HCT116 (cell line): ENCODE measurements around the gene TUBGCP5. TPM values are rescaled to one million over a fixed set of nuclear protein-coding genes. Genes with fewer than 3 reads are reported as not detected.

Experiments used
- ATAC-seq: fragments of 200-7000 bp; cut with Tn5 transposase; 2 replicates; pipeline ENCODE4 v1.9.1; 2020; ENCODE audit warnings: mild to moderate bottlenecking, moderate library complexity
- BruUV-seq: library from RNA; stranded (reverse); fragments of 400-500 nt; replicated peaks from 2 replicates; lab custom pipeline; 2021; lab: Mats Ljungman, UMichigan
- CTCF ChIA-PET: fragments of 300-600 bp; sonication (Branson Sonifier 250); formaldehyde crosslinking; loops from one replicate; lab custom pipeline; 2021; ENCODE audit warnings: antibody characterized with exemption; lab: Charles Lee
- POLR2A ChIA-PET: fragments of 300-600, 350-600 bp; sonication (Branson Sonifier 250); formaldehyde crosslinking; loops from one replicate; lab custom pipeline; 2021; ENCODE audit warnings: antibody characterized with exemption; lab: Charles Lee
- RAD21 ChIA-PET, 2 experiments: fragments of 300-600 bp; sonication (Branson Sonifier 250); formaldehyde crosslinking; loops; one replicate each; lab custom pipeline; 2023; ENCODE audit warnings: low total read pairs in 2 of 2; ENCODE audit not compliant: uncharacterized antibody in 2 of 2, unreplicated experiment in 2 of 2, low non-redundant PET in 1 of 2; lab: Charles Lee
- DNase-seq: peaks from one replicate; pipeline ENCODE4 v3.0.0-alpha.2; 2010; ENCODE audit warnings: low read depth, low spot score
- H2AFZ ChIP-seq: fragments of 200-600 bp; shearing (Covaris generic), sonication (generic); 2 replicates; pipeline ENCODE4 v1.6.1; 2017; ENCODE audit warnings: low read depth, mixed run types, mixed read lengths, antibody characterized with exemption, low read length; ENCODE audit not compliant: poor library complexity, severe bottlenecking
- H3K27ac ChIP-seq: 2 replicates; pipeline ENCODE4 v1.5.1; 2012; ENCODE audit warnings: low read depth, low read length
- H3K27me3 ChIP-seq: fragments of 200-600 bp; sonication (generic); 2 replicates; pipeline ENCODE4 v1.6.1; 2016; ENCODE audit warnings: mixed run types, low read length, mixed read lengths; ENCODE audit not compliant: insufficient read depth
- H3K36me3 ChIP-seq, 2 experiments: fragments of 200-500 bp in 1 of 2; fragments of 200-600 bp in 1 of 2; sonication (Bioruptor generic) in 1 of 2; sonication (generic) in 1 of 2; 2 replicates each; pipeline versions ENCODE4 v1.5.1 to v1.6.1; 2014 to 2016; ENCODE audit warnings: low read length in 2 of 2, inconsistent platforms in 1 of 2, mixed read lengths in 1 of 2, mixed run types in 1 of 2; ENCODE audit not compliant: insufficient read depth in 2 of 2, control insufficient read depth in 1 of 2
- H3K4me1 ChIP-seq, 2 experiments: fragments of 200-600 bp in 1 of 2; sonication (generic) in 1 of 2; 2 replicates each; pipeline versions ENCODE4 v1.5.1 to v1.6.1; 2012 to 2017; ENCODE audit warnings: low read length in 2 of 2, inconsistent platforms in 1 of 2, mild to moderate bottlenecking in 1 of 2, mixed read lengths in 1 of 2, mixed run types in 1 of 2, moderate library complexity in 1 of 2; ENCODE audit not compliant: insufficient read depth in 2 of 2, control insufficient read depth in 1 of 2
- H3K4me2 ChIP-seq: fragments of 200-600 bp; sonication (generic); 2 replicates; pipeline ENCODE4 v1.6.1; 2017; ENCODE audit warnings: mixed run types, low read length, mixed read lengths
- H3K4me3 ChIP-seq, 2 experiments: fragments of 200-600 bp in 1 of 2; sonication (generic) in 1 of 2; replicated peaks in 1 of 2; 2 replicates each; pipeline ENCODE4 v1.5.1; 2011 to 2016; ENCODE audit warnings: low read length in 2 of 2, control low read depth in 1 of 2, low read depth in 1 of 2, mild to moderate bottlenecking in 1 of 2, mixed read lengths in 1 of 2, mixed run types in 1 of 2
- H3K79me2 ChIP-seq: fragments of 200-600 bp; sonication (generic); 2 replicates; pipeline ENCODE4 v1.6.1; 2017; ENCODE audit warnings: mild to moderate bottlenecking, mixed run types, low read length, moderate library complexity, mixed read lengths; ENCODE audit not compliant: insufficient read depth
- H3K9ac ChIP-seq: fragments of 200-600 bp; sonication (generic); 2 replicates; pipeline ENCODE4 v1.6.1; 2016; ENCODE audit warnings: low read length, mixed read lengths
- H3K9me2 ChIP-seq: fragments of 200-600 bp; sonication (generic), shearing (Covaris generic); 2 replicates; pipeline ENCODE4 v1.6.1; 2017; ENCODE audit warnings: mixed run types, mild to moderate bottlenecking, moderate library complexity; ENCODE audit not compliant: insufficient read depth
- H3K9me3 ChIP-seq, 2 experiments: fragments of 200-500 bp in 1 of 2; fragments of 200-600 bp in 1 of 2; sonication (Bioruptor generic) in 1 of 2; sonication (generic) in 1 of 2; 2 replicates each; pipeline ENCODE4 v1.6.1; 2014 to 2017; ENCODE audit warnings: low read length in 2 of 2, mixed read lengths in 2 of 2, inconsistent platforms in 1 of 2, low read depth in 1 of 2, mild to moderate bottlenecking in 1 of 2, mixed run types in 1 of 2, moderate library complexity in 1 of 2; ENCODE audit not compliant: control insufficient read depth in 1 of 2, insufficient read depth in 1 of 2
- H4K20me1 ChIP-seq: fragments of 200-600 bp; sonication (generic), shearing (Covaris generic); 2 replicates; pipeline ENCODE4 v1.6.1; 2017; ENCODE audit warnings: mixed run types, mild to moderate bottlenecking, moderate library complexity; ENCODE audit not compliant: insufficient read depth
- CBX3 ChIP-seq: IDR thresholded peaks from 2 replicates; pipeline ENCODE4 v1.6.1; 2012; ENCODE audit warnings: low read depth
- EGR1 ChIP-seq: IDR thresholded peaks from 2 replicates; pipeline ENCODE4 v1.6.1; 2012; ENCODE audit warnings: low read depth
- EZH2phosphoT487 ChIP-seq: fragments of 200-600 bp; IDR thresholded peaks from 2 replicates; pipeline ENCODE4 v1.6.1; 2018; ENCODE audit warnings: antibody characterized with exemption, borderline replicate concordance
- FOSL1 ChIP-seq: IDR thresholded peaks from 2 replicates; pipeline ENCODE4 v1.6.1; 2012; ENCODE audit warnings: low read depth
- POLR2AphosphoS5 ChIP-seq: IDR thresholded peaks from 2 replicates; pipeline ENCODE4 v1.6.1; 2011; ENCODE audit warnings: mild to moderate bottlenecking, low read depth, low read length, moderate library complexity
- SRF ChIP-seq: IDR thresholded peaks from 2 replicates; pipeline ENCODE4 v1.6.1; 2012; ENCODE audit warnings: low read depth
- TCF7L2 ChIP-seq: IDR thresholded peaks from 2 replicates; pipeline ENCODE4 v1.7.0; 2011; ENCODE audit warnings: borderline replicate concordance, inconsistent platforms; ENCODE audit not compliant: insufficient read depth, insufficient read length; ENCODE audit errors: extremely low read depth
- intact Hi-C: fragments of 100-400 bp; cut with micrococcal nuclease; formaldehyde crosslinking; loops from 2 replicates; pipeline ENCODE4 v1.10.0; 2022
- total RNA-seq: library from RNA; stranded (reverse); gene quantifications from one replicate; pipeline ENCODE4 v1.2.1, GENCODE V29; 2021; ENCODE audit not compliant: unreplicated experiment
- TF ChIP-seq, protein P1 (sequence below), 3 experiments: fragments of 200-600 bp in 1 of 3; sonication (generic) in 1 of 3; IDR thresholded peaks in 2 of 3; conservative IDR thresholded peaks in 1 of 3; 2 replicates each; pipeline ENCODE4 v1.5.1; 2012 to 2017; ENCODE audit warnings: low read depth in 2 of 3, low read length in 2 of 3, antibody characterized with exemption in 1 of 3, borderline replicate concordance in 1 of 3, control low read depth in 1 of 3, mild to moderate bottlenecking in 1 of 3, mixed read lengths in 1 of 3, mixed run types in 1 of 3, moderate library complexity in 1 of 3; ENCODE audit not compliant: insufficient read depth in 1 of 3

TUBGCP5 gene
- total RNA-seq, 1 experiment from 2014 or later, result 17.9 TPM

DNA sequence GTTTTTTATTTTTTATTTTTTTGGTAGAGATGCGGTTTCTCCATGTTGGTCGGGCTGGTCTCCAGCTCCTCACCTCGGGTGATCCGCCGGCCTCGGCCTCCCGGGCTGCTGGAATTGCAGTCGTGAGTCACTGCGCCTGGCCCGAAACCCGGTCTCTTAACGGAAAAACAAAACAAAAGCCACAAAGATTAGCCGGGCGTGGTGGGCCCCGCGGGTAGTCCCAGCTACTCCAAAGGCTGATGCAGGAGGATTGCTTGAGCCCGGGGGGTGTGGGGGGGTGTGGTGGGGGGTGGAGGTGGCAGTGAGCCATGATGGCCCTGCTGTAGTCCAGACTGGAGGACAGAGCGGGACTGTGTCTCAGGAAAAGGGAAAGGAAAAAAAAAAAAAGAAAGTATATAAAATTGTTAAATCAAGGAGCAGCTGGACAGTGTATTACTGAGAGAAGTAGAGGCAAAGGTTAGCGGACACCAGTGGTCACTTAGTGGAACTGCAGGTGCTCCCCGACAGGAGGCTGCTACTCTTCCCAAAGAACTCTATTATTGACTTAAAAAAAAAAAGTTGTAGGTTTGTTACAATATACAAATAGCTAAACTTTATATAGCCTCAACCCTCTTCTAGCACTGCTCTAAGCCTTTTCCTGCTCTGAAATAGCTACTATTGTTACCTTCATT lies 30.3 kb upstream of the TUBGCP5 start:
- no peaks in the 10 kb centered on the region for H4K20me1 ChIP-seq
- intact Hi-C loops, result no loop called here
- H3K79me2 ChIP-seq, result no peaks in the 10 kb centered on the region
- BruUV-seq, result no TSS peak
- no peak overlapping the region for H3K27ac ChIP-seq
- ChIA-PET RAD21 (no interaction called here), POLR2A (interaction anchor here (0.9 kb wide), 1 partner anchor 30 kb away, joined by 4 read pairs; the partner anchor contains the start of gene TUBGCP5), CTCF (interaction anchor here (0.7 to 1.5 kb wide), 4 partner anchors 15 to 33 kb away, joined by 4 to 6 read pairs (median 4); partner anchors contain the start of gene TUBGCP5)
- peak overlapping the region in 1 of 2 experiments; percentile 20; a peak in 1 of 4 replicates for H3K4me3 ChIP-seq
- H3K9me2 ChIP-seq, result no peaks in the 10 kb centered on the region
- H3K4me2 ChIP-seq, result peak overlapping the region; percentile 41
- H3K36me3 ChIP-seq, result no peaks in the 10 kb centered on the region
- peak overlapping the region; percentile 45 for H2AFZ ChIP-seq
- peaks cover 22% of the 10 kb centered on the region for H3K27me3 ChIP-seq
- peaks cover 15 to 18% of the 10 kb centered on the region in 2 experiments for H3K4me1 ChIP-seq
- peak; percentile 78 for ATAC-seq
- no peaks in the 10 kb centered on the region for H3K9me3 ChIP-seq
- DNase-seq, result peak; percentile 28
- no peak overlapping the region for H3K9ac ChIP-seq
- TF ChIP-seq, protein P1, sequence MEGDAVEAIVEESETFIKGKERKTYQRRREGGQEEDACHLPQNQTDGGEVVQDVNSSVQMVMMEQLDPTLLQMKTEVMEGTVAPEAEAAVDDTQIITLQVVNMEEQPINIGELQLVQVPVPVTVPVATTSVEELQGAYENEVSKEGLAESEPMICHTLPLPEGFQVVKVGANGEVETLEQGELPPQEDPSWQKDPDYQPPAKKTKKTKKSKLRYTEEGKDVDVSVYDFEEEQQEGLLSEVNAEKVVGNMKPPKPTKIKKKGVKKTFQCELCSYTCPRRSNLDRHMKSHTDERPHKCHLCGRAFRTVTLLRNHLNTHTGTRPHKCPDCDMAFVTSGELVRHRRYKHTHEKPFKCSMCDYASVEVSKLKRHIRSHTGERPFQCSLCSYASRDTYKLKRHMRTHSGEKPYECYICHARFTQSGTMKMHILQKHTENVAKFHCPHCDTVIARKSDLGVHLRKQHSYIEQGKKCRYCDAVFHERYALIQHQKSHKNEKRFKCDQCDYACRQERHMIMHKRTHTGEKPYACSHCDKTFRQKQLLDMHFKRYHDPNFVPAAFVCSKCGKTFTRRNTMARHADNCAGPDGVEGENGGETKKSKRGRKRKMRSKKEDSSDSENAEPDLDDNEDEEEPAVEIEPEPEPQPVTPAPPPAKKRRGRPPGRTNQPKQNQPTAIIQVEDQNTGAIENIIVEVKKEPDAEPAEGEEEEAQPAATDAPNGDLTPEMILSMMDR (IDR thresholded peaks at IDR 0.05 in 2 of 3, conservative IDR thresholded peaks at IDR 0.05 in 1 of 3; ENCODE audit: borderline replicate concordance in 1 of 3, insufficient read depth in 1 of 3, low read depth in 2 of 3, low read length in 2 of 3), result peak in 2 of 3 experiments; percentile 49 to 59; a peak in 4 of 6 replicates
- TF ChIP-seq TCF7L2 (no peak), EZH2phosphoT487 (no peak), SRF (no peak), CBX3 (no peak), POLR2AphosphoS5 (no peak), FOSL1 (no peak), EGR1 (no peak)
